Measurements from ENCODE around the gene C4A.
"Not testable (repeated sequence)": the region's sequence is repeated elsewhere in the genome, so short reads cannot be mapped to it uniquely, and the experiment has no call there.

C4A gene

GRCh38 chr6:31979238-31979898, 2.5 kb upstream of the C4A start:
- no peak for DNase-seq (ENCODE audit: low read depth in 1 of 2, low spot score in 1 of 2)

GRCh38 chr6:31980195-31980876, 1.5 kb upstream of the C4A start:
- DNase-seq (ENCODE audit: low read depth in 1 of 2, low spot score in 1 of 2) = not testable (repeated sequence)

- DNase-seq (ENCODE audit: low read depth in 1 of 2, low spot score in 1 of 2) = not testable (repeated sequence)
These were observed 859 bp upstream of the C4A start for GRCh38 chr6:31980998-31981397.

GRCh38 chr6:31989363-31989762, 7.5 kb downstream of the C4A start:
- not testable (repeated sequence) for DNase-seq (ENCODE audit: low read depth in 1 of 2, low spot score in 1 of 2)

- DNase-seq (ENCODE audit: low read depth in 1 of 2, low spot score in 1 of 2) = not testable (repeated sequence)
These were observed 12.6 kb downstream of the C4A start for GRCh38 chr6:31994421-31994820.

- not testable (repeated sequence) for DNase-seq (ENCODE audit: low read depth in 1 of 2, low spot score in 1 of 2)
These were observed 14.5 kb downstream of the C4A start for GRCh38 chr6:31996385-31996784.

- DNase-seq (ENCODE audit: low read depth in 1 of 2, low spot score in 1 of 2) = not testable (repeated sequence)
These were observed 20.9 kb downstream of the C4A start for GRCh38 chr6:32002546-32003268.

- not testable (repeated sequence) for DNase-seq (ENCODE audit: low read depth in 1 of 2, low spot score in 1 of 2)
These were observed 21.4 kb downstream of the C4A start for GRCh38 chr6:32003301-32003700.

GRCh38 chr6:32004393-32004792, 22.5 kb downstream of the C4A start:
- not testable (repeated sequence) for DNase-seq (ENCODE audit: low read depth in 1 of 2, low spot score in 1 of 2)

- not testable (repeated sequence) for DNase-seq (ENCODE audit: low read depth in 1 of 2, low spot score in 1 of 2)
These were observed 23.1 kb downstream of the C4A start for GRCh38 chr6:32004864-32005537.

GRCh38 chr6:32005538-32005880, 23.7 kb downstream of the C4A start:
- not testable (repeated sequence) for DNase-seq (ENCODE audit: low read depth in 1 of 2, low spot score in 1 of 2)

GRCh38 chr6:32005991-32006529, 24.2 kb downstream of the C4A start:
- not testable (repeated sequence) for DNase-seq (ENCODE audit: low read depth in 1 of 2, low spot score in 1 of 2)

GRCh38 chr6:32007086-32007485, 25.2 kb downstream of the C4A start:
- DNase-seq (ENCODE audit: low read depth in 1 of 2, low spot score in 1 of 2) = not testable (repeated sequence)

- DNase-seq (ENCODE audit: low read depth in 1 of 2, low spot score in 1 of 2) = not testable (repeated sequence)
These were observed 26.2 kb downstream of the C4A start for GRCh38 chr6:32008037-32008436.

GRCh38 chr6:32008616-32009015, 26.8 kb downstream of the C4A start:
- not testable (repeated sequence) for DNase-seq (ENCODE audit: low read depth in 1 of 2, low spot score in 1 of 2)

GRCh38 chr6:32009537-32009936, 27.7 kb downstream of the C4A start:
- DNase-seq (ENCODE audit: low read depth in 1 of 2, low spot score in 1 of 2) = not testable (repeated sequence)

GRCh38 chr6:32010856-32011530, 29.1 kb downstream of the C4A start:
- not testable (repeated sequence) for DNase-seq (ENCODE audit: low read depth in 1 of 2, low spot score in 1 of 2)

- not testable (repeated sequence) for DNase-seq (ENCODE audit: low read depth in 1 of 2, low spot score in 1 of 2)
These were observed 31.2 kb downstream of the C4A start for GRCh38 chr6:32012941-32013617.

- DNase-seq (ENCODE audit: low read depth in 1 of 2, low spot score in 1 of 2) = not testable (repeated sequence)
These were observed 31.9 kb downstream of the C4A start for GRCh38 chr6:32013738-32014137.

GRCh38 chr6:32014547-32014946, 32.7 kb downstream of the C4A start, which contains the start of gene C4B:
TSS of gene C4B (plus strand) at chr6:32014795. CDS start at chr6:32014846, 51 bp downstream.
- not testable (repeated sequence) for DNase-seq (ENCODE audit: low read depth in 1 of 2, low spot score in 1 of 2)
